HEK293 (cell line): Measurements from ENCODE around the gene FOXF1.

Source experiments
- CTCF ChIA-PET: fragments of 350-600 bp; formaldehyde crosslinking; extraction: SDS; loops from one replicate; lab custom pipeline; 2021; ENCODE audit warnings: antibody characterized with exemption; lab: Yijun Ruan, JAX
- POLR2A ChIA-PET: fragments of 300-600 bp; formaldehyde crosslinking; extraction: SDS; loops from one replicate; lab custom pipeline; 2020; ENCODE audit warnings: antibody characterized with exemption, inconsistent platforms; lab: Yijun Ruan, JAX
- H3K27ac ChIP-seq: fragments of 200-500 bp; sonication (Bioruptor generic); 2 replicates; pipeline ENCODE4 v1.5.1; 2014; ENCODE audit warnings: low read depth, low read length, control low read depth, inconsistent platforms; ENCODE audit errors: extremely low read depth
- H3K36me3 ChIP-seq, 2 experiments: fragments of 200-500 bp in 1 of 2; sonication (Bioruptor generic) in 1 of 2; 1 replicate in 1 of 2; 2 replicates in 1 of 2; pipeline ENCODE4 v1.5.1; 2014 to 2017; ENCODE audit warnings: inconsistent platforms in 2 of 2, low read length in 2 of 2; ENCODE audit not compliant: control insufficient read depth in 2 of 2, insufficient read depth in 1 of 2
- H3K4me1 ChIP-seq: fragments of 200-500 bp; sonication (Bioruptor generic); 2 replicates; pipeline ENCODE4 v1.5.1; 2014; ENCODE audit warnings: mild to moderate bottlenecking, low read length, inconsistent platforms; ENCODE audit not compliant: control insufficient read depth, insufficient read depth
- H3K4me3 ChIP-seq: 2 replicates; pipeline ENCODE4 v1.5.1; 2011; ENCODE audit warnings: low read depth, mild to moderate bottlenecking, control low read depth, low read length, moderate library complexity
- H3K9me3 ChIP-seq: fragments of 200-500 bp; sonication (Bioruptor generic); 2 replicates; pipeline ENCODE4 v1.5.1; 2014; ENCODE audit warnings: low read depth, low read length, inconsistent platforms; ENCODE audit not compliant: control insufficient read depth, insufficient read depth
- GLI4 ChIP-seq: fragments of 450-650 bp; formaldehyde crosslinking; IDR thresholded peaks from 2 replicates; pipeline ENCODE4 v1.5.1; 2016; ENCODE audit warnings: missing biosample characterization, missing genetic modification characterization
- GLIS2 ChIP-seq: fragments of 450-650 bp; formaldehyde crosslinking; IDR thresholded peaks from 2 replicates; pipeline ENCODE4 v1.5.1; 2016; ENCODE audit warnings: missing biosample characterization, missing genetic modification characterization
- KLF9 ChIP-seq: fragments of 450-650 bp; formaldehyde crosslinking; IDR thresholded peaks from 2 replicates; pipeline ENCODE4 v1.5.1; 2016; ENCODE audit warnings: missing biosample characterization, missing genetic modification characterization, low read depth
- MYNN ChIP-seq: fragments of 450-650 bp; formaldehyde crosslinking; IDR thresholded peaks from 2 replicates; pipeline ENCODE4 v1.5.1; 2016; ENCODE audit warnings: missing biosample characterization, missing genetic modification characterization, borderline replicate concordance
- MZF1 ChIP-seq: fragments of 450-650 bp; formaldehyde crosslinking; IDR thresholded peaks from 2 replicates; pipeline ENCODE4 v1.5.1; 2017; ENCODE audit warnings: missing biosample characterization, missing genetic modification characterization, borderline replicate concordance
- SP2 ChIP-seq: fragments of 450-650 bp; formaldehyde crosslinking; IDR thresholded peaks from 2 replicates; pipeline ENCODE4 v1.5.1; 2016; ENCODE audit warnings: missing biosample characterization, missing genetic modification characterization
- TCF7L2 ChIP-seq: IDR thresholded peaks from 2 replicates; pipeline ENCODE4 v1.6.1; 2011; ENCODE audit warnings: low read depth, mild to moderate bottlenecking, inconsistent platforms, low read length, moderate library complexity, borderline replicate concordance
- TSHZ1 ChIP-seq: fragments of 450-650 bp; formaldehyde crosslinking; IDR thresholded peaks from 2 replicates; pipeline ENCODE4 v1.5.1; 2016; ENCODE audit warnings: missing biosample characterization, missing genetic modification characterization, borderline replicate concordance
- ZBTB1 ChIP-seq: fragments of 450-650 bp; formaldehyde crosslinking; IDR thresholded peaks from 2 replicates; pipeline ENCODE4 v1.5.1; 2016; ENCODE audit warnings: missing biosample characterization, missing genetic modification characterization
- ZBTB6 ChIP-seq: fragments of 450-650 bp; formaldehyde crosslinking; IDR thresholded peaks from 2 replicates; pipeline ENCODE4 v1.5.1; 2017; ENCODE audit warnings: missing biosample characterization, missing genetic modification characterization
- ZIC2 ChIP-seq: fragments of 450-650 bp; formaldehyde crosslinking; IDR thresholded peaks from 2 replicates; pipeline ENCODE4 v1.5.1; 2016; ENCODE audit warnings: missing biosample characterization, missing genetic modification characterization
- ZNF114 ChIP-seq: fragments of 450-650 bp; formaldehyde crosslinking; IDR thresholded peaks from 2 replicates; pipeline ENCODE4 v1.5.0; 2017; ENCODE audit warnings: missing biosample characterization, missing genetic modification characterization
- ZNF146 ChIP-seq: fragments of 450-650 bp; formaldehyde crosslinking; IDR thresholded peaks from 2 replicates; pipeline ENCODE4 v1.5.1; 2016; ENCODE audit warnings: missing biosample characterization, missing genetic modification characterization
- ZNF155 ChIP-seq: fragments of 450-650 bp; formaldehyde crosslinking; IDR thresholded peaks from 2 replicates; pipeline ENCODE4 v1.5.1; 2016; ENCODE audit warnings: missing biosample characterization, missing genetic modification characterization
- ZNF18 ChIP-seq: fragments of 450-650 bp; formaldehyde crosslinking; IDR thresholded peaks from 2 replicates; pipeline ENCODE4 v1.5.1; 2016; ENCODE audit warnings: missing biosample characterization, missing genetic modification characterization
- ZNF239 ChIP-seq: fragments of 450-650 bp; formaldehyde crosslinking; IDR thresholded peaks from 2 replicates; pipeline ENCODE4 v1.5.1; 2016; ENCODE audit warnings: missing biosample characterization, missing genetic modification characterization
- ZNF37A ChIP-seq: fragments of 450-650 bp; IDR thresholded peaks from 2 replicates; pipeline ENCODE4 v1.5.1; 2018; ENCODE audit warnings: missing biosample characterization, missing genetic modification characterization
- ZNF416 ChIP-seq: fragments of 450-650 bp; formaldehyde crosslinking; IDR thresholded peaks from 2 replicates; pipeline ENCODE4 v1.5.1; 2016; ENCODE audit warnings: missing biosample characterization, missing genetic modification characterization
- ZNF423 ChIP-seq: fragments of 450-650 bp; formaldehyde crosslinking; IDR thresholded peaks from 2 replicates; pipeline ENCODE4 v1.5.1; 2016; ENCODE audit warnings: missing biosample characterization, missing genetic modification characterization
- ZNF473 ChIP-seq: fragments of 450-650 bp; formaldehyde crosslinking; IDR thresholded peaks from 2 replicates; pipeline ENCODE4 v1.5.1; 2017; ENCODE audit warnings: missing biosample characterization, missing genetic modification characterization
- ZNF501 ChIP-seq: fragments of 450-650 bp; formaldehyde crosslinking; IDR thresholded peaks from 2 replicates; pipeline ENCODE4 v1.5.1; 2016; ENCODE audit warnings: missing biosample characterization, missing genetic modification characterization
- ZNF561 ChIP-seq: fragments of 450-650 bp; IDR thresholded peaks from 2 replicates; pipeline ENCODE4 v1.5.1; 2018; ENCODE audit warnings: missing biosample characterization, missing genetic modification characterization, borderline replicate concordance
- ZNF580 ChIP-seq: fragments of 450-650 bp; formaldehyde crosslinking; IDR thresholded peaks from 2 replicates; pipeline ENCODE4 v1.5.1; 2016; ENCODE audit warnings: missing biosample characterization, missing genetic modification characterization
- ZNF626 ChIP-seq: fragments of 450-650 bp; sonication (Bioruptor Pico); formaldehyde crosslinking; IDR thresholded peaks from 2 replicates; pipeline ENCODE4 v1.5.1; 2018; ENCODE audit warnings: missing biosample characterization, missing genetic modification characterization, inconsistent platforms
- ZNF692 ChIP-seq: fragments of 450-650 bp; formaldehyde crosslinking; IDR thresholded peaks from 2 replicates; pipeline ENCODE4 v1.5.1; 2016; ENCODE audit warnings: missing biosample characterization, missing genetic modification characterization
- ZNF785 ChIP-seq: fragments of 450-650 bp; formaldehyde crosslinking; IDR thresholded peaks from 2 replicates; pipeline ENCODE4 v1.5.1; 2016; ENCODE audit warnings: missing biosample characterization, missing genetic modification characterization

The FOXF1 gene

GRCh38 chr16:86559802-86560305 is 49.5 kb downstream of the FOXF1 start (continued):
- TF ChIP-seq ZNF18 (tag by site-specific recombination) (no peak), ZNF692 (tag by site-specific recombination) (no peak)

GRCh38 chr16:86562356-86562755 is 52.0 kb downstream of the FOXF1 start:
- no peak overlapping the region for H3K27ac ChIP-seq
- no peaks in the 10 kb centered on the region for H3K36me3 ChIP-seq
- no peaks in the 10 kb centered on the region for H3K4me1 ChIP-seq
- no peaks in the 10 kb centered on the region for H3K9me3 ChIP-seq
- TF ChIP-seq GLI4 (tag by site-specific recombination), result no peak
- no peak for TF ChIP-seq MYNN (tag by site-specific recombination)
- TF ChIP-seq ZNF785 (tag by site-specific recombination), result no peak
- TF ChIP-seq ZNF561 (tag by site-specific recombination), result no peak
- TF ChIP-seq GLIS2 (tag by site-specific recombination), result no peak
- TF ChIP-seq MZF1 (tag by site-specific recombination), result no peak
- TF ChIP-seq ZNF626, result no peak
- TF ChIP-seq ZNF501 (tag by site-specific recombination), result no peak
- no peak for TF ChIP-seq ZNF416 (tag by site-specific recombination)
- TF ChIP-seq ZNF114, result no peak
- TF ChIP-seq KLF9, result no peak
- no peak for TF ChIP-seq TSHZ1
- H3K4me3 ChIP-seq, result no peak overlapping the region
- POLR2A ChIA-PET, result no interaction called here
- CTCF ChIA-PET, result interaction anchor here (0.6 to 8.8 kb wide), 7 partner anchors 12 to 716 kb away, joined by 3 to 127 read pairs (median 5); no protein-coding TSS in a partner anchor

GRCh38 chr16:86563469-86564345 is 53.4 kb downstream of the FOXF1 start:
- H3K27ac ChIP-seq, result no peak overlapping the region
- ChIA-PET CTCF (interaction anchor here (0.6 to 8.8 kb wide), 47 partner anchors 9 to 795 kb away, joined by 3 to 127 read pairs (median 3); partner anchors contain the start of gene MTHFSD), POLR2A (no interaction called here)
- 0 out of 2 replicates have a peak overlapping the region, but pooled peaks have one; percentile 1 for H3K4me3 ChIP-seq
- no peaks in the 10 kb centered on the region for H3K4me1 ChIP-seq
- no peaks in the 10 kb centered on the region for H3K36me3 ChIP-seq
- no peaks in the 10 kb centered on the region for H3K9me3 ChIP-seq
- TF ChIP-seq ZNF37A (no peak), ZNF239 (no peak), ZNF146 (tag by site-specific recombination) (no peak), ZNF423 (tag by site-specific recombination) (no peak), ZBTB1 (no peak), TCF7L2 (no peak), ZBTB6 (tag by site-specific recombination) (no peak), ZNF155 (tag by site-specific recombination) (no peak), ZNF473 (tag by site-specific recombination) (no peak), ZIC2 (peak; percentile 15; the same call in 1 of the 2 replicates), ZNF580 (tag by site-specific recombination) (no peak), SP2 (no peak), ZNF416 (tag by site-specific recombination) (no peak)
